GM10266 (cell line): ENCODE results near the gene HOXC12.

Experiments used
- DNase-seq: peaks from one replicate; pipeline ENCODE4 v3.0.0; 2012; ENCODE audit errors: extremely low spot score
- CTCF ChIP-seq: IDR thresholded peaks from 2 replicates; pipeline ENCODE4 v1.5.1; 2012; ENCODE audit warnings: mild to moderate bottlenecking, low read depth; ENCODE audit not compliant: control insufficient read depth, insufficient read depth; ENCODE audit errors: missing control alignments

The HOXC12 gene

DNA sequence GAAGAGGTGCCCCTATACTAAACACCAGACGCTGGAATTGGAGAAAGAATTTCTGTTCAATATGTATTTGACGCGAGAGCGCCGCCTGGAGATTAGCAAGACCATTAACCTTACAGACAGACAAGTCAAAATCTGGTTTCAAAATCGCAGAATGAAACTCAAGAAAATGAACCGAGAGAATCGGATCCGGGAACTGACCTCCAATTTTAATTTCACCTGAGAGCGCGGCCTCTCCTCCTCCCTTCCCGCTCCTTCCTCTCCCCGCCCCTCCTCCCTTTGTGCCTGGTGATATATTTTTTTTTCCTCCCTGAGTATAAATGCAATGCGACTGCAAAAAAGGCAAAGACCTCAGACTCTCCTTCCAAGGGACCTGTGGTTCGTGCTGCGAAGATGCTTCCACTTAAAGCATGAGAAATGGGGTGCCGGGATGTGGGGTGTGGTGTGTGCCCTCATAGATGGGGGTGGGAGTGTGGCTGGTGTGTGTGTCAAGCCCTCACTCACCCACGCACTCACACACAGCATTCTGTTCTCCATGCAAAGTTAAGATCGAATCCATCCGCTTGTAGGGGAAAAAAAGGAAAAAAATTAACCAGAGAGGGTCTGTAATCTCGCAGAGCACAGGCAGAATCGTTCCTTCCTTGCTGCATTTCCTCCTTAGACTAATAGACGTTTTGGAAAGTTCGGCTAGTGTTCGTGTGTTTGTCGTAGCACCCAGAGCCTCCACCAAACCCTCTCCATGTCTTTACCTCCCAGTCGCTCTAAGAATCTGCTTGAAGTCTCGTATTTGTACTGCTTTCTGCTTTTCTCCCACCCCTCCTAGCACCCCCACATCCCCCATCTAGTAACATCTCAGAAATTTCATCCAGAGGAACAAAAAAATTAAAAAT, 34.8 kb downstream of the HOXC12 start:
- TF ChIP-seq CTCF, result peak; percentile 59
- peak; percentile 78 for DNase-seq

DNA sequence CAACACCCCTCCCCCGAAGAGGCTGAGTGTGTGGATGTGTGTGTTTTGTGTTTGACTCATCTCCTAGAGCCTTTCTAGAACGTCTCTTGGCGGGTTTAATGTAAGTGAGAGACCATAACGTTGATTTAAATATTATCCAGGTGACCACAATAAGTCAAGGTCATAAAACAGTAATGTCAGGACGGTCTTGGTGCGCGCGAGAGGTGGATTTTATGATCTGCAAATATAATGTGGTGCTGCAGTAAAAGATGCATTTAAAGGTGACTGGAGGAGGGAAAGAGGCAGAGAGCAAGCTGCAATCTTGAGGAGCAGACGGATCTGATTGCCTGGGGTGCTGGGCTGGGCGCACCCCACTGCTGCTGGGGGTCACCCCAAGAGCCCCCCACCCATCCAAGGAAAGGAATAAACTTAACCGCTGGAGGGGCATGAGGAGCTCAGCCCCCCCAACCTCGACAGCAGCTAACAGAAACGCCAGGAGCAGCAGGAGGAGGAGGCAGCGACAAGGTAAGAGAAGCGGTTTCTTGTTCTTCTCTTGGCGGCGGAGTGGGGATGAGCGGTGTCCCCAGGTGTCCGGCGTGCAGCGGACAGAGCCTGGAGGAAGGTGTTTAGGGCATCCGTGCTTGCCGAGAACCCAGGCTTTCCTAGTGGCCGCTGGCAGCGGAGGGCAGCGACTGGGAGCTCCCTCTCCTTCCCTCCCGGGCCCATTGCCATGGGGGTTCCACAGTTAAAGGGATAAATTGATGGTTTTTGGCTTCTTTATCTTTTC, 35.8 kb downstream of the HOXC12 start:
- no peak for DNase-seq
- no peak for TF ChIP-seq CTCF

GRCh38 chr12:53991077-53991460, 36.4 kb downstream of the HOXC12 start:
- DNase-seq, result no peak
- TF ChIP-seq CTCF, result no peak

GRCh38 chr12:53992377-53992889, 37.7 kb downstream of the HOXC12 start:
- no peak for DNase-seq
- TF ChIP-seq CTCF, result no peak

DNA sequence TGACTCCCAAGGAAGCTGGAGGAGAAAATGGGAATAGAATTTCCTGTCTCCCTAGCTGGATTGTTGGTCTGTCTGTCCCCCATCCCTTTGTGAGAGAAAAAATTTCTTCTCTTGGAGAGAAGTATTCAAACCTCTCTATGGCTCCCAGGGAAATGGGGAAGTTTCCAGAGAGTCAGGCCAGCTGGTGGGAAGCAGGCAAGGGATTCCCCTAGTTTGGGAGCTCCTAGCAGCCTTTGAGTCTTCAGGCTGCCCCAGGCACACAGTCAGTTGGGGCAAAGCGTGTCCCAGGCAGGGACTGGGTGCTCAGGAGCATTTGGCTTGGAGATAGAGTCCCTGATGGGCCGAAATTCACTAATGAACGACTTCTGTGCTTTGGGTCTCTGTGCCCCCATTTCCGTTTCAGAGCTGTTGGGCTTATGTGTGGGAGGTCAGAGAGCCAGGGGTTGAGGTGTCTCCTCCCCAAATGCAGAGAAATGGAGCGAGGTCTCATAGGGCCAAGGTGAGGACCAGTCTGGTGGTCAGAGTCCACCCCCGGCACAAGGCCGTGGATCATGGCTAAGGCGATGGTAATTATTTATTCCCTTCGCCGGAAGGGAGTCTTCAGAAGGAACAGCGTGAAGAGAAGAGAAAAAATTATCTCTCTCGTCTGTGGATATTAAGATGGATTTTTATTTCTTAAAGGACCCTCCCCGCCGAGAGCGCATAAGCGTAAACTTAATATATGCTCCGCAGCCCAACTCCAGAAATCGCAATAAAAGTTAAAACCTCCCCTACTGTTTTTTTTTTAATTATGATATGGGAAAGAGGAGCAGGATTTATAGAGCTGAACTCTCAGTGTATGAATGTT, 38.7 kb downstream of the HOXC12 start:
- no peak for DNase-seq
- TF ChIP-seq CTCF, result no peak

DNA sequence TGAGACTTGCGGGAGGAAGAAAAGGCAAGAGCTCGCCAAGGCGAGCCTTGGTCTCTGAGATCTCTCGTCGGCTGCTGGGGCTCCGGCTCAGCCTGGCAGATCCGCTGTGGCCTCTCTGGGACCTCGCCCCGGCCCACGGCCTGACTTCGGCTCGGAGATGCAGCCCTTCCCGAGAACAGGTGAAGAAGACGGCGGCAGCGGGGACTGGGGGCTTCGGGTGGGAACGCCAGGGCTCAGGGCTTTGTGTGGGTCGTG, 39.2 kb downstream of the HOXC12 start:
- DNase-seq, result no peak
- no peak for TF ChIP-seq CTCF
